Renal pelvis (tissue), 4 donors: Measurements from ENCODE around the gene MST1. TPM values are rescaled to one million over a fixed set of nuclear protein-coding genes. Genes with fewer than 3 reads are reported as not detected.
A peak's percentile ranks its signal among the peaks of the same experiment; 100 is the strongest.

ENCODE experiments used
- DNase-seq: peaks from one replicate; pipeline ENCODE4 v3.0.0-alpha.2; 2013
- polyA plus RNA-seq, 3 donors: library from polyadenylated mRNA; unstranded; fragments of 120-200 nt; gene quantifications; one replicate each; pipeline ENCODE4 v1.2.1, GENCODE V29; 2013; ENCODE audit not compliant: insufficient read length in 3 of 3

Gene MST1
- polyA plus RNA-seq, 3 donors, result 192 to 266 (median 201) TPM

DNA sequence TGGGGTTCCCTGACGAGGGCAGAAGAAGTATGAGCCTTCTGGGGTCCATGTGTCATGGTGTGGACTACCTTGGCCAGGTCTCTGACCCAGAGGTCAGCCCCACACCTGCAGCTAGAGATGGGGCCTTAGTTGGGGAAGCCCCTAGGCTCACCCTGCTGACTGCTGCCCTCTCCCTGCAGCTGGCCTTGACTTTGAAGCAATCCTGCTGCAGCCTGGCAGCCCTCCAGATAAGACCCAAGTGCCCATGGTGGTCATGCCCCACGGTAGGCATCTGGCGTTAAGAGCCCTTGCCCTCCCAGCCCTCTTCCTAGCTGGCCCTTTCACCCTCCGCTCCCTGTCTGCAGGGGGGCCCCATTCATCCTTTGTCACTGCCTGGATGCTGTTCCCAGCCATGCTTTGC, 7.7 kb downstream of the MST1 start:
- no peak for DNase-seq

GRCh38 chr3:49681232-49681522, 8.1 kb downstream of the MST1 start:
- DNase-seq, result no peak

GRCh38 chr3:49680493-49681231, 8.6 kb downstream of the MST1 start:
- DNase-seq, result no peak

GRCh38 chr3:49675912-49676311, 13.4 kb downstream of the MST1 start:
- DNase-seq, result no peak

DNA sequence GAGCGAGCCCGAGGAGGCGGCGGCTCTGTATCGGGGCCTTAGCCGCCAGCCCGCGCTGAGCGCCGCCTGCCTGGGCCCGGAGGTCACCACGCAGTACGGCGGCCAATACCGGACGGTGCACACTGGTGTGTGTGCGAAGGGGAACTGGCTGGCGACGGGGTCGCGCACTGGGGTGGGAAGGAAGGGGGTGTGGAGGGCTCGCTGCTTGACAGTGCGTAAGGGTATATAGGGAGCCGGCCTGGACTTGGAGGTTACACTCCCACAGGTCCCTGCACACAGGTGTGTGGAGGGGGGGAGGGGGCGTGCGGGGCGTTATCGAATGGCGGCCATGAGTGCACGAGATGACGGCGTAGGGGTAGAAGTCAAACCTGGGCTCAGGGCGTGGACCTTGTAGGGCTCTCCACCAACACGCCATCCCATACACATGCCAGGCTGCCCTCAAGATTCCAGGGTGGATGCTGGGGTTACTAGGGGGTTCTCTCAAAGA, 14.7 kb downstream of the MST1 start:
- no peak for DNase-seq

GRCh38 chr3:49673715-49674496, 15.4 kb downstream of the MST1 start, which contains the start of gene APEH:
TSS of gene APEH (plus strand) at chr3:49674351. CDS start at chr3:49674402, 51 bp downstream.
- DNase-seq, result peak; percentile 94

GRCh38 chr3:49673121-49673714, 16.1 kb downstream of the MST1 start:
- DNase-seq, result no peak

DNA sequence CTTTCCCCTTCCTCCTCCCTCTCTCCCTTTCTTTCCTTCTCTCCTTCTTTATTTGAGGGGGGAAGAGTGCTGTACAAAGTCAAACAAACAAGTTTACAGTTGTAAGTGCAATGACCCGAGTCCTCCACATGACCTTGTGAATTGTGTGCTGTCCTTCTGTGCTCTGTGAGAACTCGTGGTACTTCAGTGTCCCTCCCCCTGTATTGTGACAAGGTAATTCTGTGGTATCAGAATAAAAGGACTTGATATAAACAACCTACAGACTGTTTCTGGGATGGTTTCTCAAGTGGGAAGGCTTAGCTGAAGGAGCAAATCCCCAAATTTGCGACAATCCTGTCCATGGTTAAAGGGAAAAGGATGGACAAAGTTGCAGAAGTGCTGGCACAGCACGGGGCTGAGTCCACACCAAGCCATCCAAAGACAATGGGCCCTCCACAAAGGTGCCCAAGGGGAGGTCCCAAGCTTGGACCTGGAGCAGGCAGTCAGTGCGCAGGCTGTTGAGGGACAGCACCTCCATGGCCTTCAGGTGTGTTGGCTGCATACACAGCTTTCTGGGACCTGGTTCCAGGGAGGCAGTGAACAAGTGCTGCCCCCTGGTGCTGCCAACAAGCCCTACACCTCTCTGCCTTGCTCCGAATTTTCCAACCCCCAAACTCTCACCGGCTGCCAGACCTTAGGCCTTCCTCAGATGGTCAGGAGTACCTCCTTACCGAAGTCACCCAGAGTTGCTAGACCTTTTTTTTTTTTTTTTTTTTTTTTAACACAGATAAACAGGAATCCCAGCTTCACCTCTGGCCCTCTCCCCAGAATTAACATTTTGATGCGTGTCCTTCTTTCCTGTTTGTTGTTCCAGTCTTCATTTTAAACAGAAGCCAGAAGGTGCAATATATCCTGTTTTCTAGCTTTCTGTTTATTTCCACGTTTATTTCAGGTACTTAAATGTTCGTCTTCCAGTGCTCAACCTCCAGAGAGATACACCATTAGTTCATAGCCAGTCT, 17.7 kb downstream of the MST1 start:
- peak; percentile 72 for DNase-seq

DNA sequence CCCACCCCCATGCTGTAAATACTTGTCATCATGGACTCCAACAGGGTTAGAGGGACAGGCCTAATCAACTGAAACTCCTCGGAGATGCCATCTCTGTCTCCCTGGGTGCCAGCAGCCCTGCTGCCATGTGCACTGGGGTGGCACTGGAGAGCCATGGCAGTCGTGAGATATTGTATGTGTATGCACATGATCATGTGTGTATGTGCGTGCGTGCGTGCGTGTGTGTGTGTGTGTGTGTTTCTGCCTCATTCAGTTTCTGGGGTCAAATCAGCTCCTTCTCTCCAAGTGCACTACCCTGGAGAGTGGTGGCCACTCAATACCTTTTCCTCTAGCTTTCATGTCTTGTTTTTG, 18.4 kb downstream of the MST1 start:
- DNase-seq, result no peak

DNA sequence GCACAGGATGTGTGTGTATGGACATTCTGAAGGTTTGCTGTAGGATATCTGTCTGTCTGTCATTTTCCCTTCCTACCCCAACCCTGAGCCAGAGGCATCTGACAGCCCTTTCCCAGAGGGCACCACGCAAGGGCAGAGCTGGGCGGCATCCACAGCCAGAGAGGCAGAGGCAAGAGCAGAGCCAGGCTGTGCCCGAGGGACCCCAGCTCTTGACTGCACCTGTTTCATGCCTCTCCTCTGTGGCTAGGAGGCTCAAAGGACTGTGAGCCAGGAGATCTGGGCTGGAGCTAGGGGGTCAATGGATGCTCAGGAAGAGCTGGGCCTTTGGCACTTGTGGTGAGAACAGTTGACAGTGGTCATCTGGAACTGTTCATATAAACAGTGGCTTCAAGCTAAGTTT, 19.9 kb downstream of the MST1 start:
- DNase-seq, result no peak

- DNase-seq, result no peak
These were observed 20.4 kb downstream of the MST1 start for GRCh38 chr3:49668861-49669260.

DNA sequence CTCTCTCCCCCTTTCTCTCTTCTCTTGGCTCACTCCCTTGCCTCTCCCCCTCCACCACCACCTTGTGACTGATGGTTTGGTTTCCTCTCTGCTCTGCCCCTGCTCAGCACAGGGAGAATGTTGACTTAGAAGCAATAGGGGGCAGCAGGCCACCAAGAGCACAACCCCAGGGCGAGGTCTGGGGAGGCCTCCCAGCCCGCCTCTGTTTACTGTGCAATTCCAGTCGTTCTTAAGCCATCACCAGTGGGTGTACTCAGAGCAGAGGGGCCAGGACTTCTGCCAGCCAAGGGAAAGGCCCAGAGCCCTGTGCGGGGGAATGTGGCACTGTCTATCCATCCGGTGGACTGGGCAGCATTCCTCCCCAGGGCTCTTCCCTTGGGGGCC, 20.9 kb downstream of the MST1 start:
- no peak for DNase-seq

GRCh38 chr3:49667701-49668413, 21.4 kb downstream of the MST1 start:
- no peak for DNase-seq

- DNase-seq, result no peak
These were observed 22.7 kb downstream of the MST1 start for GRCh38 chr3:49666592-49666991.

- no peak for DNase-seq
These were observed 23.3 kb downstream of the MST1 start for GRCh38 chr3:49665822-49666519.

DNA sequence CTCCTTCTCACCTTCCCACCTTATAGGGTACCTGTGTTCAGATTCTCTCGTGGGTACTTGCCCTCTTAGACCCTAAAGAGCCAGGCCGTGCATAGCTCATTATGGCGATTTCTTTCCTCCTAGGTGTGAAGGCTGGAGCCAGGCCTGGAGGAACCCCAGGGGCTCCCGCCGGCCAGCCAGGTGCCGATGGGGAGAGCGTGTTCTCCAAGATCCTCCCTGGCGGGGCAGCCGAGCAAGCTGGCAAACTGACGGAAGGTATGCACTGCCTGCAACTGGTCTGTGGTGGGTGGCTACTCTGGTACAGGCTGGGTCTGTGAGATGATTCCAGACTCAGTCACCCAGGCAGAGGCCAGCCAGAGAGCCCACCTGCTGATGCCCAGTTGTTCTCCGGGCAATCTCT, 25.0 kb downstream of the MST1 start:
- DNase-seq, result no peak

GRCh38 chr3:49663831-49664230, 25.4 kb downstream of the MST1 start:
- no peak for DNase-seq

DNA sequence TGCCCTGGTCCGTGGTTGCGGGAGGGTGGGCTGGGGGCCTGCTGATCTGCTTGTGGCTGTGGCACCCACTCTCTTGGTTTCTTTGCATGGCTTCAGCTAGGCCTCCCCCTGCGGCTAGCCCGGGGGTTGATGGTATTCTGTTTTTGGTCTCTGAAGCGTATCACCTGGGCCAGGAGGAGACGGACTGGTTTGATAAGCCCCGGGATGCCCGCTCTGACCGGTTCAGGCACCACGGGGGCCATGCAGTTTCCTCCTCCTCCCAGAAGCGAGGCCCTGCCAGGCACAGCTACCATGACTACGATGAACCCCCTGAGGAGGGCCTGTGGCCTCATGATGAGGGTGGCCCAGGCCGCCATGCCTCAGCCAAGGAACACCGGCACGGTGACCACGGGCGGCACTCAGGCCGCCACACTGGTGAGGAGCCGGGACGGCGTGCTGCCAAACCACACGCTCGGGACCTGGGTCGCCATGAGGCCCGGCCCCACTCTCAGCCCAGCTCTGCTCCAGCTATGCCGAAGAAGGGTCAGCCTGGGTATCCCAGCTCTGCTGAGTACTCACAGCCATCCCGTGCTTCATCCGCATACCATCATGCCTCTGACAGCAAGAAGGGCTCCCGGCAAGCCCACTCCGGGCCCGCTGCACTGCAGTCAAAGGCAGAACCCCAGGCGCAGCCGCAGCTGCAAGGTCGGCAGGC, 26.4 kb downstream of the MST1 start:
- DNase-seq, result no peak

GRCh38 chr3:49662021-49662420, 27.3 kb downstream of the MST1 start:
- no peak for DNase-seq

- no peak for DNase-seq
These were observed 28.0 kb downstream of the MST1 start for GRCh38 chr3:49661281-49661680.
